ENCODE data around the gene SYNPO. TPM values are rescaled to one million over a fixed set of nuclear protein-coding genes. Genes with fewer than 3 reads are reported as not detected.
A peak's percentile ranks its signal among the peaks of the same experiment; 100 is the strongest.

Gene SYNPO, protein sequence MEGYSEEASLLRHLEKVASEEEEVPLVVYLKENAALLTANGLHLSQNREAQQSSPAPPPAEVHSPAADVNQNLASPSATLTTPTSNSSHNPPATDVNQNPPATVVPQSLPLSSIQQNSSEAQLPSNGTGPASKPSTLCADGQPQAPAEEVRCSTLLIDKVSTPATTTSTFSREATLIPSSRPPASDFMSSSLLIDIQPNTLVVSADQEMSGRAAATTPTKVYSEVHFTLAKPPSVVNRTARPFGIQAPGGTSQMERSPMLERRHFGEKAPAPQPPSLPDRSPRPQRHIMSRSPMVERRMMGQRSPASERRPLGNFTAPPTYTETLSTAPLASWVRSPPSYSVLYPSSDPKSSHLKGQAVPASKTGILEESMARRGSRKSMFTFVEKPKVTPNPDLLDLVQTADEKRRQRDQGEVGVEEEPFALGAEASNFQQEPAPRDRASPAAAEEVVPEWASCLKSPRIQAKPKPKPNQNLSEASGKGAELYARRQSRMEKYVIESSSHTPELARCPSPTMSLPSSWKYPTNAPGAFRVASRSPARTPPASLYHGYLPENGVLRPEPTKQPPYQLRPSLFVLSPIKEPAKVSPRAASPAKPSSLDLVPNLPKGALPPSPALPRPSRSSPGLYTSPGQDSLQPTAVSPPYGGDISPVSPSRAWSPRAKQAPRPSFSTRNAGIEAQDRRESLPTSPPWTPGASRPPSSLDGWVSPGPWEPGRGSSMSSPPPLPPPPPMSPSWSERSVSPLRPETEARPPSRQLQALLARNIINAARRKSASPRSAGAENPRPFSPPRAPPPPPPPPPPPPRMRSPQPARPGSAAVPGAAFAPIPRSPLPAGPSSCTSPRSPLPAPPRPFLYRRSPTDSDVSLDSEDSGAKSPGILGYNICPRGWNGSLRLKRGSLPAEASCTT
- total RNA-seq (ENCODE audit: low replicate concordance) = 3.9 and 4.6 TPM in 2 replicates

DNA sequence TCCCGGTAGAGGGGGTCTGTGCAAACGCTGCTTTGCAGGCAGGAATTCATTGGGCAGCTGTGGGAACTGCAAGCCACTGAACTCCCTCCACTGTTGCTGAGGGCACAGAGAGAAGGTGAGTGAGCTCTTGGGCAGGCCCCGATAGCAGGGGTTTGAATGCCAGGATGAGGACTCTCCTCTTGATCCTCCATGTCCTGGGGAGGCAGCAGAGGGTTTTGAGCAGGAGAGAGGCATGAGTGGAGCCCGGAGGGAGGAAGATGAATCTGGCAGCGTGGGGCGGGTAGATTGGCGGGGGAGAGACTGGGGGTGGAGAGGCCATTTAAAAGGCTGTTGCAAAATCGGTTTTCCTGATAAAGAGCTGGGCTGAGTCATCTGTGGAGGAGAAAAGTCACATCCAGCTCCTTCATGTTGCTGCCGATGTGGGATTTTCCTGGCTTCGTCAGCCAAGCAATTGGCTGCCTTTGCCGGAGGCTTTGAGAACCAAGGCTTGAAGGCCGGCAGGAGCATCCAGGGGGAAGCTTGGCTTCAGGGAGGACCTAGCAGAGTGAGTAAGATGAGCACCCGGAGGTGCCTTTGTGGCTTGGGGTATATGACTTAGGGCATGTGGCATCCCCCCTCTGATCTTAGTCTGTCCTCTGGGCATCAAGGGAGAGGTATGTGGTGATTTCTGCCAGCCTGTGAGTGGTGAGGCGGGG, at the start of gene SYNPO:
TSS of gene SYNPO (plus strand) at position 350 of the 695 bp plus-strand sequence. CDS start 7,616 bp downstream, outside the sequence.
- peak within 1 kb of the TSS; percentile 50 for H3K4me3 ChIP-seq (ENCODE audit: low read depth, low read length)
- TF ChIP-seq, protein P1, sequence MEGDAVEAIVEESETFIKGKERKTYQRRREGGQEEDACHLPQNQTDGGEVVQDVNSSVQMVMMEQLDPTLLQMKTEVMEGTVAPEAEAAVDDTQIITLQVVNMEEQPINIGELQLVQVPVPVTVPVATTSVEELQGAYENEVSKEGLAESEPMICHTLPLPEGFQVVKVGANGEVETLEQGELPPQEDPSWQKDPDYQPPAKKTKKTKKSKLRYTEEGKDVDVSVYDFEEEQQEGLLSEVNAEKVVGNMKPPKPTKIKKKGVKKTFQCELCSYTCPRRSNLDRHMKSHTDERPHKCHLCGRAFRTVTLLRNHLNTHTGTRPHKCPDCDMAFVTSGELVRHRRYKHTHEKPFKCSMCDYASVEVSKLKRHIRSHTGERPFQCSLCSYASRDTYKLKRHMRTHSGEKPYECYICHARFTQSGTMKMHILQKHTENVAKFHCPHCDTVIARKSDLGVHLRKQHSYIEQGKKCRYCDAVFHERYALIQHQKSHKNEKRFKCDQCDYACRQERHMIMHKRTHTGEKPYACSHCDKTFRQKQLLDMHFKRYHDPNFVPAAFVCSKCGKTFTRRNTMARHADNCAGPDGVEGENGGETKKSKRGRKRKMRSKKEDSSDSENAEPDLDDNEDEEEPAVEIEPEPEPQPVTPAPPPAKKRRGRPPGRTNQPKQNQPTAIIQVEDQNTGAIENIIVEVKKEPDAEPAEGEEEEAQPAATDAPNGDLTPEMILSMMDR (IDR thresholded peaks at IDR 0.05; ENCODE audit: insufficient read depth, low read length) = no peak
- peak; percentile 99 for DNase-seq (ENCODE audit: low read depth)

DNA sequence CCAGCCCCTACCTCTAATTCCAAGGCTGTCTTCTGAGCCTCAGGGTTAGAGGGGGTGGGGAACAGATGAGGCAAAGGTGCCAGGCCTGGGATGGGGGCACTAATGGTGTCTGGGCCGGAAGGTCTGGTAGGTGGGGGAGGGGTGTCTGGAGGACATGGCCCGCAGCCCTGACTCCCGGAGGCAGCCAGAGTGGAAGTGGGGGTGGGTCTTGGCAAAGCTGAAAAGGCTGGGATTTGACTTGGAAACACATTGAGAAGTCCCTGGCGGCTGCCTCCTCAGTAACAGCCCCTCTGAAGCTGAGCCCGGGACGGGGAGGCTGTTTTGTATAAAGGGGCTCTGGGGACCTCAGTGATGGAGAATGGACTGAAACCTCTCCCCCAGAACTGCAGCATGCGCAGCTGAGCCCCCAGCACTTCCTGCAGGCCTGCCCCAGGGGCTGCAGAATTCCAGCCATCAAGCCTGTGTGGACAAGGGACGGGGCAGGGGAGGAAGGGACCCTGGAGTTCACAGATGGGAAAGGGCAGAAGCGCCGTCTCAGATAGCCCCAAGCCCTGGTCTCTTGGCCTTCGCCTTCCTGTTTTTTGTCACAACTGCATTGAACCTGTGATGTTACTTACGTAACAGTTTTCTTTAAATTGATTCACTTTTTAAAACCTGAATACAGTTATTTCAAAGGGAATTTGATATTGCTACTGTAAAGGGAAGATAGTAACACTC, 49.3 kb upstream of the SYNPO start:
- no peak overlapping the region for H3K4me3 ChIP-seq (ENCODE audit: low read depth, low read length)
- no peak for DNase-seq (ENCODE audit: low read depth)
- TF ChIP-seq, protein P1 (IDR thresholded peaks at IDR 0.05; ENCODE audit: insufficient read depth, low read length) = no peak

DNA sequence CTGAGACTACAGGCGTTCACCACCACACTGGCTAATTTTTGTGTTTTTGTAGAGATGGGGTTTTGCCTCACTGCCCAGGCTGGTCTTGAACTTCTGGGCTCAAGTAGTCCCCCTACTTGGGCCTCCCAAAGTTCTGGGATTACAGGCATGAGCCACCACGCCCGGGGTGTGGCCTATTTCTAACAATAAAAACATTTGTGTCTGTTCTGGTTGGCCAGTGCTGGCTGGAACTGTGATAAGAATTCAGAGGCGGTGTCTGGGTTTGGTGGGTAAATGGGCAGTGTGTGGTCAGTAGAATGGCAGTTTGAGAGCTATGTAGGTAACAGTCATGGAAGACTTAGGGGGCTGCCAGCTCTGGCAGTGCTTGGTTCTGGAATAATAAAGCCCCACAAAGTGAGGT, 46.9 kb upstream of the SYNPO start:
- DNase-seq (ENCODE audit: low read depth) = no peak
- H3K4me3 ChIP-seq (ENCODE audit: low read depth, low read length) = no peak overlapping the region
- TF ChIP-seq, protein P1 (IDR thresholded peaks at IDR 0.05; ENCODE audit: insufficient read depth, low read length) = no peak

DNA sequence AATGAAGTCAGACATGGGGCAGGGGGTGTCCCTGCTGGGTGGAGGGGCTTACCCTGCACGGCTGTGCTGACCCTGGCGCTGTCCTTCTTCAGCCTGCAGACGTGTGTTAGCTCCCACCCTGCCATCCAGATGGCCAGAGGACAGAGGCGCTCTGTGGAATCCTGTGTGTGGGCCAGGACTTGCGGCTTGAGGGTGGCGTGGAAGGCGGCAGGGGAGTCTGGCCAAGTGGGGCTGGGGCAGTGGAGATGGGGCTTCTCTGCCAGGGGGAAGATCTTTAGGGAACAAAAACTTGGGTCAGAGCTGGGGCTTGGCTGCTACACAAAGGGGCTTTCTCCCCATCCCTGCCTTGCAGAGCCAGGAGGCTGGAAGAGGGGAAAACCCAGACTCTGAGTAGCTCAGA, 46.5 kb upstream of the SYNPO start:
- DNase-seq (ENCODE audit: low read depth) = no peak
- no peak overlapping the region for H3K4me3 ChIP-seq (ENCODE audit: low read depth, low read length)
- TF ChIP-seq, protein P1 (IDR thresholded peaks at IDR 0.05; ENCODE audit: insufficient read depth, low read length) = no peak

DNA sequence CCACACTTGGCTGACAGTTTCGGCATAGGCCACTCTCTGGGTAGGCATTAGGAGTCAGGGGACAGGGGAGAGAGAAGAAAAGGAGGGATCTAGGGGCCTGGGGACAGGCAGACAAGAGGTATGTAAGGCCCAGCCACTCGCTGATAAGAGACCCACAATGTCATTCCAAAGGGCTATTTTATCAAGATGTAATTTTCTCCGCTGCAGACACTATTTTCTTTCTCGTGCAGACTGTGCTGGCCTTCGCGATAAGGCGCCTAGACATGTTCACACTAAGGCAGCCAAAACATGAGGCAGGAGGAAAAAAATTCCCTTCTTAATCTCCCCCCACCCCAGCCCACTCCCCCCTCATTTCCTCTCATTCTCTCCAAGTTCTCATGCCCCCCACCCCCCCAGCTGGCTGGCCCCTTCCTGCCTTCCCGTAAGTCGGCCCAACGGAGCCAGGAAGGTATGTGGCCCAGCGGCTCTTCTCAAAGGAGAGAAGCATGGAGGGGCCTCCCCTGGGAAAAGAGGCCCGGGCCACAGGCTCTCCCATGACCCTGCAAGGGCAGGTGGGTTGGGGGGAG, 44.9 kb upstream of the SYNPO start:
- DNase-seq (ENCODE audit: low read depth) = peak; percentile 43
- no peak overlapping the region for H3K4me3 ChIP-seq (ENCODE audit: low read depth, low read length)
- TF ChIP-seq, protein P1 (IDR thresholded peaks at IDR 0.05; ENCODE audit: insufficient read depth, low read length) = no peak

Measured in fibroblast of the aortic adventitia (primary cell).